H1 (cell line): ENCODE data around the gene GRIN3A.
"Not testable (repeated sequence)": the region's sequence is repeated elsewhere in the genome, so short reads cannot be mapped to it uniquely, and the experiment has no call there.

ENCODE experiments used
- CREB1 ChIP-seq: IDR thresholded peaks from 2 replicates; pipeline ENCODE4 v1.6.1; 2012; ENCODE audit warnings: inconsistent platforms
- EP300 ChIP-seq, 2 experiments: IDR thresholded peaks; 1 replicate in 1 of 2; 2 replicates in 1 of 2; pipeline ENCODE4 v1.6.1; 2011 to 2012; ENCODE audit warnings: low read depth in 2 of 2, low read length in 2 of 2, mild to moderate bottlenecking in 2 of 2, borderline replicate concordance in 1 of 2, inconsistent platforms in 1 of 2, moderate library complexity in 1 of 2
- KDM1A ChIP-seq: fragments of 200-600, 300-600 bp; sonication (generic); IDR thresholded peaks from 2 replicates; pipeline ENCODE4 v1.7.1; 2016; ENCODE audit warnings: mild to moderate bottlenecking, low read length, borderline replicate concordance
- PHF8 ChIP-seq: fragments of 200-600 bp; sonication (generic); conservative IDR thresholded peaks from 2 replicates; pipeline ENCODE4 v1.7.1; 2012; ENCODE audit warnings: low read depth, mild to moderate bottlenecking, inconsistent platforms, low read length, moderate library complexity
- POLR2A ChIP-seq, 2 experiments: IDR thresholded peaks; 1 replicate in 1 of 2; 2 replicates in 1 of 2; pipeline ENCODE4 v1.6.1; 2011; ENCODE audit warnings: low read depth in 2 of 2, low read length in 2 of 2, mild to moderate bottlenecking in 2 of 2; ENCODE audit errors: control extremely low read depth in 1 of 2
- POLR2AphosphoS5 ChIP-seq: IDR thresholded peaks from 2 replicates; pipeline ENCODE4 v1.6.1; 2011; ENCODE audit warnings: low read depth, low read length
- RAD21 ChIP-seq, 2 experiments: IDR thresholded peaks in 1 of 2; conservative IDR thresholded peaks in 1 of 2; 2 replicates each; pipeline ENCODE4 v1.6.1; 2011; ENCODE audit warnings: low read depth in 2 of 2, low read length in 2 of 2, improper control_type of control experiment in 1 of 2, inconsistent platforms in 1 of 2, mild to moderate bottlenecking in 1 of 2, moderate library complexity in 1 of 2
- TF ChIP-seq, protein P1 (sequence below), 3 experiments: IDR thresholded peaks; 1 replicate in 2 of 3; 2 replicates in 1 of 3; pipeline versions ENCODE4 v1.5.1 to v1.6.1; 2011; ENCODE audit warnings: low read length in 3 of 3, mild to moderate bottlenecking in 3 of 3, inconsistent platforms in 2 of 3, low read depth in 1 of 3, moderate library complexity in 1 of 3; ENCODE audit not compliant: insufficient read depth in 1 of 3; ENCODE audit errors: control extremely low read depth in 1 of 3
- TF ChIP-seq, protein P2 (sequence below): IDR thresholded peaks from 2 replicates; pipeline ENCODE4 v1.6.1; 2011; ENCODE audit warnings: low read depth, mild to moderate bottlenecking, low read length; ENCODE audit not compliant: insufficient read depth

DNA sequence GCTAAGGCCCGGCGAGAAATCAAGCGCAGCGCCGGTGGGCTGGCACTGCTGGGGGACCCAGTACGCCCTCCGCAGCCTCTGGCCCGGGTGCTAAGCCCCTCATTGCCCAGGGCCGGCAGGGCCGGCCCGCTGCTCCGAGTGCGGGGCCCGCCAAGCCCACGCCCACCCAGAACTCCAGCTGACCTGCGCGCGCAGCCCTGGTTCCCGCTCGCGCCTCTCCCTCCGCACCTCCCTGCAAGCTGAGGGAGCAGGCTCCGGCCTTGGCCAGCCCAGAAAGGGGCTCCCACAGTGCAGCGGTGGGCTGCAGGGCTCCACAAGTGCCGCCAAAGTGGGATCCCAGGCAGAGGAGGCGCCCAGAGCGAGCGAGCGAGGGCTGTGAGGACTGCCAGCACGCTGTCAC, 14.2 kb downstream of the GRIN3A start:
- TF ChIP-seq POLR2A (IDR thresholded peaks at IDR 0.05; ENCODE audit: control extremely low read depth in 1 of 2, low read depth in 2 of 2, low read length in 2 of 2); RAD21 (IDR thresholded peaks at IDR 0.05 in 1 of 2, conservative IDR thresholded peaks at IDR 0.05 in 1 of 2; ENCODE audit: low read depth in 2 of 2, low read length in 2 of 2); KDM1A; POLR2AphosphoS5; PHF8; CREB1; EP300 (IDR thresholded peaks at IDR 0.05; ENCODE audit: borderline replicate concordance in 1 of 2, low read depth in 2 of 2, low read length in 2 of 2): not testable (repeated sequence)
- TF ChIP-seq, protein P1, sequence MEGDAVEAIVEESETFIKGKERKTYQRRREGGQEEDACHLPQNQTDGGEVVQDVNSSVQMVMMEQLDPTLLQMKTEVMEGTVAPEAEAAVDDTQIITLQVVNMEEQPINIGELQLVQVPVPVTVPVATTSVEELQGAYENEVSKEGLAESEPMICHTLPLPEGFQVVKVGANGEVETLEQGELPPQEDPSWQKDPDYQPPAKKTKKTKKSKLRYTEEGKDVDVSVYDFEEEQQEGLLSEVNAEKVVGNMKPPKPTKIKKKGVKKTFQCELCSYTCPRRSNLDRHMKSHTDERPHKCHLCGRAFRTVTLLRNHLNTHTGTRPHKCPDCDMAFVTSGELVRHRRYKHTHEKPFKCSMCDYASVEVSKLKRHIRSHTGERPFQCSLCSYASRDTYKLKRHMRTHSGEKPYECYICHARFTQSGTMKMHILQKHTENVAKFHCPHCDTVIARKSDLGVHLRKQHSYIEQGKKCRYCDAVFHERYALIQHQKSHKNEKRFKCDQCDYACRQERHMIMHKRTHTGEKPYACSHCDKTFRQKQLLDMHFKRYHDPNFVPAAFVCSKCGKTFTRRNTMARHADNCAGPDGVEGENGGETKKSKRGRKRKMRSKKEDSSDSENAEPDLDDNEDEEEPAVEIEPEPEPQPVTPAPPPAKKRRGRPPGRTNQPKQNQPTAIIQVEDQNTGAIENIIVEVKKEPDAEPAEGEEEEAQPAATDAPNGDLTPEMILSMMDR (IDR thresholded peaks at IDR 0.05; ENCODE audit: control extremely low read depth in 1 of 3, insufficient read depth in 1 of 3, low read depth in 1 of 3, low read length in 3 of 3): not testable (repeated sequence)
- TF ChIP-seq, protein P2, sequence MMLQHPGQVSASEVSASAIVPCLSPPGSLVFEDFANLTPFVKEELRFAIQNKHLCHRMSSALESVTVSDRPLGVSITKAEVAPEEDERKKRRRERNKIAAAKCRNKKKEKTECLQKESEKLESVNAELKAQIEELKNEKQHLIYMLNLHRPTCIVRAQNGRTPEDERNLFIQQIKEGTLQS: not testable (repeated sequence)
